Endodermal cell (in vitro differentiated cells): ENCODE measurements around the gene TUBB6. TPM values are rescaled to one million over a fixed set of nuclear protein-coding genes. Genes with fewer than 3 reads are reported as not detected.
A peak's percentile ranks its signal among the peaks of the same experiment; 100 is the strongest.

Experiments
- DNase-seq: peaks from one replicate; pipeline ENCODE4 v3.0.0-alpha.2; 2017
- H3K27ac ChIP-seq: 2 replicates; pipeline ENCODE4 v1.5.1; 2013; ENCODE audit warnings: mild to moderate bottlenecking, low read depth, low read length, moderate library complexity
- H3K27me3 ChIP-seq: 2 replicates; pipeline ENCODE4 v1.6.1; 2013; ENCODE audit warnings: mild to moderate bottlenecking, low read length, moderate library complexity; ENCODE audit not compliant: insufficient read depth, control insufficient read depth, poor library complexity, severe bottlenecking
- H3K36me3 ChIP-seq: 2 replicates; pipeline ENCODE4 v1.7.0; 2013; ENCODE audit warnings: mild to moderate bottlenecking, low read length, moderate library complexity; ENCODE audit not compliant: control insufficient read depth, insufficient read depth
- H3K4me1 ChIP-seq: one replicate; pipeline ENCODE4 v1.7.0; 2013; ENCODE audit warnings: low read length; ENCODE audit not compliant: control insufficient read depth, insufficient read depth
- H3K4me3 ChIP-seq: 2 replicates; pipeline ENCODE4 v1.5.1; 2013; ENCODE audit warnings: mild to moderate bottlenecking, low read length, moderate library complexity
- H3K9ac ChIP-seq: 2 replicates; pipeline ENCODE4 v1.6.1; 2013; ENCODE audit warnings: mild to moderate bottlenecking, low read length, moderate library complexity; ENCODE audit not compliant: poor library complexity, severe bottlenecking; ENCODE audit errors: extremely low read depth
- H3K9me3 ChIP-seq: 2 replicates; pipeline ENCODE4 v1.6.1; 2013; ENCODE audit warnings: mild to moderate bottlenecking, low read length, moderate library complexity; ENCODE audit not compliant: control insufficient read depth
- H3K27ac Mint-ChIP-seq: 2 replicates; pipeline ENCODE4 v1.8.0; 2020; ENCODE audit warnings: mixed read lengths
- H3K27me3 Mint-ChIP-seq: 2 replicates; pipeline ENCODE4 v1.8.0; 2021; ENCODE audit warnings: mild to moderate bottlenecking, mixed read lengths; ENCODE audit not compliant: insufficient read depth
- H3K36me3 Mint-ChIP-seq: 2 replicates; pipeline ENCODE4 v1.8.0; 2020; ENCODE audit warnings: low read depth, mixed read lengths
- H3K4me1 Mint-ChIP-seq: 2 replicates; pipeline ENCODE4 v1.8.0; 2020; ENCODE audit warnings: mixed read lengths
- H3K4me3 Mint-ChIP-seq: 2 replicates; pipeline ENCODE4 v1.8.0; 2020; ENCODE audit warnings: mild to moderate bottlenecking, moderate library complexity, mixed read lengths
- H3K9me3 Mint-ChIP-seq: 2 replicates; pipeline ENCODE4 v1.8.0; 2020; ENCODE audit warnings: mild to moderate bottlenecking, mixed read lengths
- WGBS, 2 experiments: methylation state at CpG; one replicate each; pipeline versions ENCODE4 v1.1.5 to v1.1.7; 2013; ENCODE audit warnings: missing lambda C conversion rate in 2 of 2, mixed read lengths in 1 of 2; ENCODE audit not compliant: insufficient coverage in 1 of 2, insufficient read length in 1 of 2; 5-methylcytosine and 5-hydroxymethylcytosine counted together
- total RNA-seq, 2 donors: library from RNA; stranded (reverse); fragmentation: NEBNext Ultra II Directional in 1 of 2; extraction: Animal tissue kit (Norgen Biotek cat#: 25700) in 1 of 2; gene quantifications; 2 replicates in 1 of 2; 3 replicates in 1 of 2; pipeline ENCODE4 v1.2.1, GENCODE V29; 2021
- TF ChIP-seq, protein P1 (sequence below): fragments of 200-600 bp; sonication (generic); conservative IDR thresholded peaks from 2 replicates; pipeline ENCODE4 v1.5.0; 2021; ENCODE audit warnings: antibody characterized with exemption, mild to moderate bottlenecking

TUBB6 gene
- total RNA-seq, 2 donors from 2014 or later: 33.0 to 45.4 TPM

- 97 to 99% methylated on average over 19 to 29 of the region's 29 CpGs for WGBS, 2 experiments
- Histone ChIP-seq H3K27me3 (no peaks in the 10 kb centered on the region), H3K36me3 (peaks cover 90% of the 10 kb centered on the region), H3K4me1 (no peaks in the 10 kb centered on the region), H3K27ac (no peak overlapping the region), H3K4me3 (no peak overlapping the region), H3K9ac (no peak overlapping the region), H3K9me3 (no peaks in the 10 kb centered on the region)
- no peak for DNase-seq
- Mint-ChIP-seq H3K36me3 (peaks cover 73% of the 10 kb centered on the region), H3K27me3 (no peaks in the 10 kb centered on the region), H3K4me1 (no peaks in the 10 kb centered on the region), H3K9me3 (no peaks in the 10 kb centered on the region), H3K4me3 (no peak overlapping the region), H3K27ac (no peak overlapping the region)
- TF ChIP-seq, protein P1, sequence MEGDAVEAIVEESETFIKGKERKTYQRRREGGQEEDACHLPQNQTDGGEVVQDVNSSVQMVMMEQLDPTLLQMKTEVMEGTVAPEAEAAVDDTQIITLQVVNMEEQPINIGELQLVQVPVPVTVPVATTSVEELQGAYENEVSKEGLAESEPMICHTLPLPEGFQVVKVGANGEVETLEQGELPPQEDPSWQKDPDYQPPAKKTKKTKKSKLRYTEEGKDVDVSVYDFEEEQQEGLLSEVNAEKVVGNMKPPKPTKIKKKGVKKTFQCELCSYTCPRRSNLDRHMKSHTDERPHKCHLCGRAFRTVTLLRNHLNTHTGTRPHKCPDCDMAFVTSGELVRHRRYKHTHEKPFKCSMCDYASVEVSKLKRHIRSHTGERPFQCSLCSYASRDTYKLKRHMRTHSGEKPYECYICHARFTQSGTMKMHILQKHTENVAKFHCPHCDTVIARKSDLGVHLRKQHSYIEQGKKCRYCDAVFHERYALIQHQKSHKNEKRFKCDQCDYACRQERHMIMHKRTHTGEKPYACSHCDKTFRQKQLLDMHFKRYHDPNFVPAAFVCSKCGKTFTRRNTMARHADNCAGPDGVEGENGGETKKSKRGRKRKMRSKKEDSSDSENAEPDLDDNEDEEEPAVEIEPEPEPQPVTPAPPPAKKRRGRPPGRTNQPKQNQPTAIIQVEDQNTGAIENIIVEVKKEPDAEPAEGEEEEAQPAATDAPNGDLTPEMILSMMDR: no peak
These were observed 17.7 kb downstream of the TUBB6 start for GRCh38 chr18:12325726-12326245.

DNA sequence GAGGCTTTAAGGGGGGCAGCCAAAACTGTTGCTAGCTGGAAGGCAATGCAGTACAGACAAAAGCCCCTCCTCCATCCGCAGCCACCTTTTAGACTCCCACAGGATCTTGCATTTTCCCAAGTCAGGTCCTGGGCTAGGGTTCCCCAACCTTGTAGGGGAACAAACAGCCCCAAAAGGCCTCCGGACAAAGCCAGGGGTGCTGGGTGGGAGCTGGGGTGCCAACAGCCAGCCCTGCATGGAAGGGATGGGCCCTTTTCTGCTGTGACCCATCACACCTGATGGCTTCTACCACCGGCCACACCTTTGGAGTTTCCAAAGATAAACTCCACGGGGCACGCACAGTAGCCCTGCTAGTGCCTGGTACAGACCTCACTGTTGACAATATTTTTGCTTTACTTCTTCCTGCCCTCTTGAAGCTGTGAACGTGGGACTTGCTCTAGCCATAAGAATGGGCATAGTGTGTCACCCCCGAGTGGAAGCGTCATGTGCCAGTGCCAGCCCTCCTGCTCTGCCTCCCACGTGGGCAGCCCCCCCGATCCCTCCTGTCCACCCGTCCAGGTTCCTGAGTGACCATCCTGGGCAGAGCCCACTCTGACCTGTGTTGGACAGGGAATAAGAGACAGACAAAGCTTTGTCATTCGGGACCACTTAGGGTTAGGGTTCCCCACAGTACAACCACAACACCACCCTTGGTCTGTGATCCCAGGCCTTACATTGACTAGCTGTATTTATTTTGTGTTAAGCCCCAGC lies 18.8 kb downstream of the TUBB6 start:
- Histone ChIP-seq H3K36me3 (peaks cover 79% of the 10 kb centered on the region), H3K9ac (no peak overlapping the region), H3K27me3 (no peaks in the 10 kb centered on the region), H3K9me3 (no peaks in the 10 kb centered on the region), H3K27ac (no peak overlapping the region), H3K4me1 (no peaks in the 10 kb centered on the region), H3K4me3 (no peak overlapping the region)
- H3K36me3 Mint-ChIP-seq: peaks cover 71% of the 10 kb centered on the region
- no peaks in the 10 kb centered on the region for H3K9me3 Mint-ChIP-seq
- no peaks in the 10 kb centered on the region for H3K4me1 Mint-ChIP-seq
- no peak overlapping the region for H3K27ac Mint-ChIP-seq
- no peaks in the 10 kb centered on the region for H3K27me3 Mint-ChIP-seq
- TF ChIP-seq, protein P1: no peak
- H3K4me3 Mint-ChIP-seq: no peak overlapping the region
- no peak for DNase-seq
- 96 to 98% methylated on average over 7 to 12 of the region's 12 CpGs for whole genome bisulfite sequencing, 2 experiments

GRCh38 chr18:12327510-12328178 lies 19.6 kb downstream of the TUBB6 start:
- peaks cover 68% of the 10 kb centered on the region for H3K36me3 Mint-ChIP-seq
- peak; percentile 97 for DNase-seq
- no peak overlapping the region for H3K4me3 Mint-ChIP-seq
- no peaks in the 10 kb centered on the region for H3K9me3 Mint-ChIP-seq
- H3K27ac Mint-ChIP-seq: no peak overlapping the region
- Histone ChIP-seq H3K9me3 (no peaks in the 10 kb centered on the region), H3K4me1 (no peaks in the 10 kb centered on the region), H3K27ac (no peak overlapping the region), H3K9ac (no peak overlapping the region), H3K36me3 (peaks cover 74% of the 10 kb centered on the region), H3K27me3 (no peaks in the 10 kb centered on the region), H3K4me3 (no peak overlapping the region)
- 65 to 69% methylated on average over 6 to 11 of the region's 11 CpGs for WGBS, 2 experiments
- no peaks in the 10 kb centered on the region for H3K4me1 Mint-ChIP-seq
- TF ChIP-seq, protein P1: peak; percentile 99
- H3K27me3 Mint-ChIP-seq: no peaks in the 10 kb centered on the region
